ENCODE data around the gene LCLAT1.

- TF ChIP-seq CTCF (IDR thresholded peaks at IDR 0.05) (no peak), POLR2A (IDR thresholded peaks at IDR 0.05) (no peak)
Measured at GRCh38 chr2:30403592-30404312, 43.3 kb upstream of the LCLAT1 start.

All from uterus (tissue), 2 donors.